ENCODE results near the gene RPL13. TPM values are rescaled to one million over a fixed set of nuclear protein-coding genes. Genes with fewer than 3 reads are reported as not detected.

Gene RPL13
- total RNA-seq, 1 donor from 2014 or later = 9,109 TPM

DNA sequence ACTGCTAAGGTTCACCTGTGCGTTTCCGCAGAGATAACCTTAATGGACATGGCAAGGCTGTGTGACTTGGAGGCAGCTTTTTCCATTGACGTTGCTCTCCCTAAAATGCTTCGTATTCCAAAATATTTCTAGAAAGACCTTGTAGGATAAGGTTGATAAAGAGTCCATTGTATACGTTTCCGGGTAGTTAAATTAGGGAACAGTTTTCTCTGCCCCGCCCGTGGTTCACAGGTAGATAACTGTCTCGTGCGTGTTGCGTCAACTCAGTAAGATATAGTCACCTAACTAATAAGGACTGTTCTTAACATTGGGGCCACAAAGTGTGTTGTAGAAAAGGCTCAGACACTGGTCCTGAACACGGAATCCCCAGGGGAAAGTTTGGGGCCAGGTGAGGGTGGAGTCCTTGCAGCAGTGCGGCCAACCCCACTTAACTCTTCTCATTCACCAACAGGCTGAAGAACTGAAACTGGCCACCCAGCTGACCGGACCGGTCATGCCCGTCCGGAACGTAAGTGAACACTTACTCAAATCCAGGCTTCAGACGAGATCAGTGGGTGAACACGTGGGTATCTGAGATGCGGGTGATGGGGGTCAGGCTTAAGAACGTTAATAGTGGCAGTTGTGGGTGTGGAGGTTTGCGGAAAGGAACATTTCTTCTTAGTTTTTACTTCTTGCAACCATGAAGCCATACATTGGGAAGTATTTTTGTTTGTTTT, 1.6 kb downstream of the RPL13 start:
- H3K4me3 ChIP-seq (ENCODE audit: low read depth, low read length) = peak overlapping the region; percentile 94
- TF ChIP-seq, protein P1, sequence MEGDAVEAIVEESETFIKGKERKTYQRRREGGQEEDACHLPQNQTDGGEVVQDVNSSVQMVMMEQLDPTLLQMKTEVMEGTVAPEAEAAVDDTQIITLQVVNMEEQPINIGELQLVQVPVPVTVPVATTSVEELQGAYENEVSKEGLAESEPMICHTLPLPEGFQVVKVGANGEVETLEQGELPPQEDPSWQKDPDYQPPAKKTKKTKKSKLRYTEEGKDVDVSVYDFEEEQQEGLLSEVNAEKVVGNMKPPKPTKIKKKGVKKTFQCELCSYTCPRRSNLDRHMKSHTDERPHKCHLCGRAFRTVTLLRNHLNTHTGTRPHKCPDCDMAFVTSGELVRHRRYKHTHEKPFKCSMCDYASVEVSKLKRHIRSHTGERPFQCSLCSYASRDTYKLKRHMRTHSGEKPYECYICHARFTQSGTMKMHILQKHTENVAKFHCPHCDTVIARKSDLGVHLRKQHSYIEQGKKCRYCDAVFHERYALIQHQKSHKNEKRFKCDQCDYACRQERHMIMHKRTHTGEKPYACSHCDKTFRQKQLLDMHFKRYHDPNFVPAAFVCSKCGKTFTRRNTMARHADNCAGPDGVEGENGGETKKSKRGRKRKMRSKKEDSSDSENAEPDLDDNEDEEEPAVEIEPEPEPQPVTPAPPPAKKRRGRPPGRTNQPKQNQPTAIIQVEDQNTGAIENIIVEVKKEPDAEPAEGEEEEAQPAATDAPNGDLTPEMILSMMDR (conservative IDR thresholded peaks at IDR 0.05; ENCODE audit: low read depth, low read length) = no peak
- DNase-seq (ENCODE audit: low read depth) = no peak

GRCh38 chr16:89562939-89563338, 2.5 kb downstream of the RPL13 start:
- DNase-seq (ENCODE audit: low read depth) = no peak
- peak overlapping the region; percentile 11 for H3K4me3 ChIP-seq (ENCODE audit: low read depth, low read length)
- TF ChIP-seq, protein P1 (conservative IDR thresholded peaks at IDR 0.05; ENCODE audit: low read depth, low read length) = no peak

DNA sequence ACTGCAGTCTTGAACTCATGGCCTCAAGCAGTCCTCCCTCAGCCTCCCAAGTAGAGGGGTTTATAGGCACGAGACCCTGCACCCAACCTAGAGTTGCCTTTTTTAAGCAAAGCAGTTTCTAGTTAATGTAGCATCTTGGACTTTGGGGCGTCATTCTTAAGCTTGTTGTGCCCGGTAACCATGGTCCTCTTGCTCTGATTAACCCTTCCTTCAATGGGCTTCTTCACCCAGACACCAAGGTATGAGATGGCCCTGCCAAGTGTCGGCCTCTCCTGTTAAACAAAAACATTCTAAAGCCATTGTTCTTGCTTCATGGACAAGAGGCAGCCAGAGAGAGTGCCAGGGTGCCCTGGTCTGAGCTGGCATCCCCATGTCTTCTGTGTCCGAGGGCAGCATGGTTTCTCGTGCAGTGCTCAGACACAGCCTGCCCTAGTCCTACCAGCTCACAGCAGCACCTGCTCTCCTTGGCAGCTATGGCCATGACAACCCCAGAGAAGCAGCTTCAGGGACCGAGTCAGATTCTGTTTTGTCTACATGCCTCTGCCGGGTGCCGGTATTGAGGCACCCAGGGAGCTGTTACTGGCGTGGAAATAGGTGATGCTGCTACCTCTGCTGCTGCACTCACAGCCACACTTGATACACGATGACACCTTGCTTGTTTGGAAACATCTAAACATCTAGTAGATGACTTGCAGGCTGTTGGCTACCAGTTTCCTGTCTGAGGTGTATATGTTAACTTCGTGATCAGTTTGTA, 3.3 kb downstream of the RPL13 start:
- H3K4me3 ChIP-seq (ENCODE audit: low read depth, low read length) = no peak overlapping the region
- TF ChIP-seq, protein P1 (conservative IDR thresholded peaks at IDR 0.05; ENCODE audit: low read depth, low read length) = no peak
- no peak for DNase-seq (ENCODE audit: low read depth)

DNA sequence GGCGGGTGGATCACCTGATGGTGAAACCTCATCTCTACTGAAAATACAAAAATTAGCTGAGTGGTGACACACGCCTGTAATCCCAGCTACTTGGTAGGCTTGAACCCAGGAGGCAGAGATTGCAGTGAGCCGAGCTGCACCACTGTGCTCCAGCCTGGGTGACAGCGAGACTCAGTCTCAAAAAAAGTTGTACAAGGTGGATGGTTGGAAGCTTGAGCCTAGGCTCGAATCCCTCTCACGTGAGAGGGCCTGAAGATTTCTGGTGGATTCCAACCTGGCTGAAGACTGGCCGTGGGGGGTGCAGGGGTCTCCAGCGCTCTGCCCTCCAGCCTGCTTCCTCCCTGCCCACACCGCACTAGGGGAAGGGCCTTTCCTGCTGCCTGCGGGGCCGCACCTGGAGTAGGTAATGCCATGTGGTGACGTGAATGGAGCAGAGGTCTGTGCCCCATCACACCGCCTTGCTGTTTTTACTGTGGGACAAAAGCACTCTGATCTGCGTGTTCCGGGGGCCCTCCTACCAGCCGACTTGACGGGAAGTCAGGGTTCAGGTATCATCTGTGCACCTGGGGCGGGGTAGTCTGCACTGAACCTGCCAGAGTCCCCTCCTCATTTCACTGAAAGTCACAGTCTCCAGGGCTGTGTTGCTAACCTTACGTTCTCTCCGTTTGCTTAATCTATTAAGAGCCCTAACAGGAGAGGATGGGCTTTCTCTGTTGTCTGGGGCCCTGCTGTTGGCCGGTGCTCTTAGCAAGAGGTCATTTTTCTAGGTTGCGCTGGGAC, 4.2 kb downstream of the RPL13 start:
- DNase-seq (ENCODE audit: low read depth) = no peak
- no peak overlapping the region for H3K4me3 ChIP-seq (ENCODE audit: low read depth, low read length)
- TF ChIP-seq, protein P1 (conservative IDR thresholded peaks at IDR 0.05; ENCODE audit: low read depth, low read length) = no peak

GRCh38 chr16:89565256-89565505, 4.7 kb downstream of the RPL13 start:
- TF ChIP-seq, protein P1 (conservative IDR thresholded peaks at IDR 0.05; ENCODE audit: low read depth, low read length) = no peak
- H3K4me3 ChIP-seq (ENCODE audit: low read depth, low read length) = peak overlapping the region; percentile 46
- DNase-seq (ENCODE audit: low read depth) = no peak

DNA sequence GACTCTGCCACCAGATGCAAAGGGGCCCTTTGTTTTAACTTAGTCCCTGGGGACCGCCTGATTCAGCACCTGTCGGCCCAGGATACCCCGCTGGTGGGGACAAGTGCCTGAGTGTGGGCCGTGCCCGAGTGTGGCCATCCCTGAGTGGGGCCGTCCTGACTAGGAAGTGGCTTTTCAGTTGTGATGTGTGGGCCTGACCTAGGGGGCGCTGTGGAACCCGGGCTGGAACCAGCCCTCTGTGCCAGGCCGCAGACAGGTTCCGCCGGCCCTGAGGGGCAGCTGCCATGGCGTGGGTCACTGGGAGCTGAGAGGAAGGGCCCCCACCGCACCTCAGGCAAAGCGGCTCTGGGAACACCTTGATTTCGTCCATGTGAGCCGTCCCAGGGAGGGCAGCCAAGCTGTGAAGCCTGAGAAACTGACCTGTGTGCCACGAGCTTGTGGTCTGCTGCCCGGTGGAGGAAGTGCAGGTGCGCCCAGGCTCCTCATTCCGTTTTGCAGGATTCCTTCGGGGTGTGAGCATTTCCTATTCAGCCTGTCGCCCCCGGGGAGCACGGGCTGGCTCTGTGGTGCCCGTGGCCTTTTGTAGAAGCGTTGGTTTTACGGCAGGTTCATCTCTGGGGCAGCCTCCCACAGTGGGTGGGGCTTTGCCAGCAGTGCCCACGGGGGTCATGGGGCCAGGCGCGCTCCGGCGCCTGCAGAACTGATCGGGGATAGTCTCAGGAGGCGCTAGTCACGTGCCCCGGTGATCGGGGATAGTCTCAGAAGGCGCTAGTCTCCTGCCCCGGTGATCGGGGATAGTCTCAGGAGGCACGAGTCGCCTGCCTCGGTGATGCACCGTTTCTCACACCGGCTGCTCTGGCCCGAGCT, 5.3 kb downstream of the RPL13 start:
- TF ChIP-seq, protein P1 (conservative IDR thresholded peaks at IDR 0.05; ENCODE audit: low read depth, low read length) = peak; percentile 80
- H3K4me3 ChIP-seq (ENCODE audit: low read depth, low read length) = peak overlapping the region; percentile 46
- no peak for DNase-seq (ENCODE audit: low read depth)
